Effector memory CD8-positive, alpha-beta T cell (primary cell): Measurements from ENCODE around the gene CEACAM1.
"Not testable (repeated sequence)": the region's sequence is repeated elsewhere in the genome, so short reads cannot be mapped to it uniquely, and the experiment has no call there.

Experiments
- ATAC-seq: fragments of 150-1000 bp; cut with Tn5 transposase; replicated peaks from 2 replicates; pipeline ENCODE4 v1.10.0; 2021; ENCODE audit warnings: mild to moderate bottlenecking, moderate library complexity
- DNase-seq, 3 experiments: peaks; one replicate each; pipeline ENCODE4 v3.0.0; 2021
- H3K27ac Mint-ChIP-seq, 2 donors: one replicate each; pipeline ENCODE4 v1.8.0; 2022; ENCODE audit warnings: mild to moderate bottlenecking in 2 of 2, mixed read lengths in 2 of 2, moderate library complexity in 2 of 2
- H3K27me3 Mint-ChIP-seq, 2 donors: one replicate each; pipeline ENCODE4 v1.8.0; 2022; ENCODE audit warnings: mixed read lengths in 2 of 2
- H3K36me3 Mint-ChIP-seq: one replicate; pipeline ENCODE4 v1.8.0; 2022; ENCODE audit warnings: mild to moderate bottlenecking, moderate library complexity, mixed read lengths; ENCODE audit not compliant: insufficient read depth
- H3K4me1 Mint-ChIP-seq, 2 donors: one replicate each; pipeline ENCODE4 v1.8.0; 2022; ENCODE audit warnings: low read depth in 2 of 2, mixed read lengths in 2 of 2
- H3K4me3 Mint-ChIP-seq, 2 donors: one replicate each; pipeline ENCODE4 v1.8.0; 2022; ENCODE audit warnings: mild to moderate bottlenecking in 2 of 2, mixed read lengths in 2 of 2, moderate library complexity in 2 of 2
- H3K9me3 Mint-ChIP-seq, 2 donors: one replicate each; pipeline ENCODE4 v1.8.0; 2022; ENCODE audit warnings: mixed read lengths in 2 of 2

CEACAM1 gene

GRCh38 chr19:42555801-42556200, 27.5 kb upstream of the CEACAM1 start:
- no peaks in the 10 kb centered on the region for H3K9me3 Mint-ChIP-seq
- peaks cover 0 to 5% of the 10 kb centered on the region in 2 donors for H3K4me1 Mint-ChIP-seq
- ATAC-seq (no peak), DNase-seq (no peak)
- no peak overlapping the region for H3K27ac Mint-ChIP-seq
- H3K4me3 Mint-ChIP-seq: no peak overlapping the region
- peaks cover 51 to 84% of the 10 kb centered on the region in 2 donors for H3K27me3 Mint-ChIP-seq
- peaks cover 6% of the 10 kb centered on the region for H3K36me3 Mint-ChIP-seq

- no peak for ATAC-seq
- H3K36me3 Mint-ChIP-seq: peaks cover 6% of the 10 kb centered on the region
- H3K9me3 Mint-ChIP-seq: no peaks in the 10 kb centered on the region
- H3K4me1 Mint-ChIP-seq: peaks cover 0 to 5% of the 10 kb centered on the region in 2 donors
- no peak overlapping the region for H3K27ac Mint-ChIP-seq
- DNase-seq: no peak
- peaks cover 50 to 84% of the 10 kb centered on the region in 2 donors for H3K27me3 Mint-ChIP-seq
- H3K4me3 Mint-ChIP-seq: no peak overlapping the region
These were observed 27.0 kb upstream of the CEACAM1 start for GRCh38 chr19:42555317-42555716.

- Mint-ChIP-seq H3K9me3 (no peaks in the 10 kb centered on the region), H3K27ac (peak overlapping the region in 1 of 2 donors; percentile 53), H3K36me3 (peaks cover 6% of the 10 kb centered on the region), H3K4me3 (no peak overlapping the region), H3K27me3 (peaks cover 52 to 93% of the 10 kb centered on the region in 2 donors), H3K4me1 (peaks cover 0 to 5% of the 10 kb centered on the region in 2 donors)
- DNase-seq: no peak
- ATAC-seq: no peak
These were observed 25.8 kb upstream of the CEACAM1 start for GRCh38 chr19:42554046-42554575.

GRCh38 chr19:42553292-42554045, 25.2 kb upstream of the CEACAM1 start:
- ATAC-seq (no peak), DNase-seq (no peak)
- peaks cover 58 to 93% of the 10 kb centered on the region in 2 donors for H3K27me3 Mint-ChIP-seq
- no peaks in the 10 kb centered on the region for H3K9me3 Mint-ChIP-seq
- no peak overlapping the region for H3K4me3 Mint-ChIP-seq
- H3K27ac Mint-ChIP-seq: no peak overlapping the region
- peaks cover 0 to 5% of the 10 kb centered on the region in 2 donors for H3K4me1 Mint-ChIP-seq
- H3K36me3 Mint-ChIP-seq: peaks cover 6% of the 10 kb centered on the region

- DNase-seq: no peak
- Mint-ChIP-seq H3K4me1 (peaks cover 0 to 5% of the 10 kb centered on the region in 2 donors), H3K4me3 (no peak overlapping the region), H3K9me3 (no peaks in the 10 kb centered on the region), H3K27me3 (peaks cover 59 to 93% of the 10 kb centered on the region in 2 donors), H3K27ac (peak overlapping the region in 1 of 2 donors; percentile 57), H3K36me3 (peaks cover 6% of the 10 kb centered on the region)
- ATAC-seq: no peak
These were observed 24.1 kb upstream of the CEACAM1 start for GRCh38 chr19:42552086-42553065.

- DNase-seq, H3K4me3 Mint-ChIP-seq, H3K9me3 Mint-ChIP-seq, H3K4me1 Mint-ChIP-seq, H3K27ac Mint-ChIP-seq, H3K36me3 Mint-ChIP-seq, ATAC-seq: not testable (repeated sequence)
- peaks cover 49 to 88% of the 10 kb centered on the region in 2 donors for H3K27me3 Mint-ChIP-seq
These were observed 22.2 kb upstream of the CEACAM1 start for GRCh38 chr19:42550521-42550920.

- not testable (repeated sequence) for ATAC-seq, H3K4me1 Mint-ChIP-seq, H3K9me3 Mint-ChIP-seq, H3K4me3 Mint-ChIP-seq, H3K36me3 Mint-ChIP-seq, DNase-seq, H3K27ac Mint-ChIP-seq
- peaks cover 36 to 74% of the 10 kb centered on the region in 2 donors for H3K27me3 Mint-ChIP-seq
These were observed 20.8 kb upstream of the CEACAM1 start for GRCh38 chr19:42549067-42549466.

- H3K4me1 Mint-ChIP-seq: peaks cover 0 to under 1% of the 10 kb centered on the region in 2 donors
- ATAC-seq (no peak), DNase-seq (no peak)
- H3K27me3 Mint-ChIP-seq: peaks cover 35 to 71% of the 10 kb centered on the region in 2 donors
- H3K9me3 Mint-ChIP-seq: no peaks in the 10 kb centered on the region
- H3K36me3 Mint-ChIP-seq: peaks cover 6% of the 10 kb centered on the region
- no peak overlapping the region for H3K27ac Mint-ChIP-seq
- H3K4me3 Mint-ChIP-seq: no peak overlapping the region
These were observed 20.3 kb upstream of the CEACAM1 start for GRCh38 chr19:42548552-42548951.

GRCh38 chr19:42547929-42548328, 19.6 kb upstream of the CEACAM1 start:
- H3K27ac Mint-ChIP-seq: no peak overlapping the region
- H3K27me3 Mint-ChIP-seq: peaks cover 35 to 76% of the 10 kb centered on the region in 2 donors
- ATAC-seq (no peak), DNase-seq (no peak)
- no peaks in the 10 kb centered on the region for H3K4me1 Mint-ChIP-seq
- no peak overlapping the region for H3K4me3 Mint-ChIP-seq
- H3K36me3 Mint-ChIP-seq: peaks cover 6% of the 10 kb centered on the region
- no peaks in the 10 kb centered on the region for H3K9me3 Mint-ChIP-seq

- Mint-ChIP-seq H3K4me1 (no peaks in the 10 kb centered on the region), H3K36me3 (peaks cover 6% of the 10 kb centered on the region), H3K27ac (no peak overlapping the region), H3K4me3 (no peak overlapping the region), H3K27me3 (peaks cover 35 to 67% of the 10 kb centered on the region in 2 donors), H3K9me3 (no peaks in the 10 kb centered on the region)
- ATAC-seq (no peak), DNase-seq (no peak)
These were observed 18.7 kb upstream of the CEACAM1 start for GRCh38 chr19:42546831-42547500.

- no peak for ATAC-seq
- H3K36me3 Mint-ChIP-seq: peaks cover 3% of the 10 kb centered on the region
These were observed 15.9 kb upstream of the CEACAM1 start for GRCh38 chr19:42544146-42544545.

GRCh38 chr19:42542791-42543190, 14.5 kb upstream of the CEACAM1 start:
- ATAC-seq: no peak
- H3K4me1 Mint-ChIP-seq: no peaks in the 10 kb centered on the region
- H3K36me3 Mint-ChIP-seq: peaks cover 3% of the 10 kb centered on the region
- H3K9me3 Mint-ChIP-seq: no peaks in the 10 kb centered on the region
- H3K27me3 Mint-ChIP-seq: peaks cover 17 to 26% of the 10 kb centered on the region in 2 donors
- no peak for DNase-seq
- H3K27ac Mint-ChIP-seq: no peak overlapping the region
- no peak overlapping the region for H3K4me3 Mint-ChIP-seq

More at GRCh38 chr19:42544146-42544545, 15.9 kb upstream of the CEACAM1 start:
- Mint-ChIP-seq H3K27me3 (peaks cover 18 to 40% of the 10 kb centered on the region in 2 donors), H3K9me3 (no peaks in the 10 kb centered on the region), H3K27ac (no peak overlapping the region), H3K4me1 (no peaks in the 10 kb centered on the region), H3K4me3 (no peak overlapping the region)
- DNase-seq: no peak

- H3K36me3 Mint-ChIP-seq: no peaks in the 10 kb centered on the region
- no peak overlapping the region for H3K4me3 Mint-ChIP-seq
- no peak for DNase-seq
- H3K27me3 Mint-ChIP-seq: peaks cover 6 to 9% of the 10 kb centered on the region in 2 donors
- H3K4me1 Mint-ChIP-seq: no peaks in the 10 kb centered on the region
- H3K27ac Mint-ChIP-seq: no peak overlapping the region
- no peaks in the 10 kb centered on the region for H3K9me3 Mint-ChIP-seq
- ATAC-seq: no peak
These were observed 11.8 kb upstream of the CEACAM1 start for GRCh38 chr19:42540071-42540553.
